ENCODE data around the gene TAC3. TPM values are rescaled to one million over a fixed set of nuclear protein-coding genes. Genes with fewer than 3 reads are reported as not detected.

Gene TAC3
- total RNA-seq, 1 donor from 2014 or later = 0.51 TPM

DNA sequence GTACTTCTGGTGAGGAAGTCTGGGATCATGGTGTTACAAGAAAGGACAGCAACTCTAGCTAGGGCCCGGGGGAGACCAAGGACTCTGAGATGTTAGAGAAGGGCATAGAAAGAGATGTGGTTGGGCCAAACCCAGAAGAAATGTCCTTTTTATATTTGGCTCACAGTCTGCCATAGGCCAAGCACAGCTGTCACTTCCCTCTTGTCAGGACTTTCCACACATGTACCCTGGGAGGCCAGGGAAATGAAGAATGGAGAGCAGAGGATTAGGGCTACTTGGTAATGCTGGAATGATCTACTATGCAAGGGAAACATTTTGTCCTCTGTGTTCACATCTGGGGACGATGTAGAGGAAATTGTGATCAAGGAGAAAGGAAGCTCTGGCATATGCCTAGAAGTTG lies 24.4 kb upstream of the TAC3 start:
- peaks cover 30% of the 10 kb centered on the region for H3K27me3 Mint-ChIP-seq (ENCODE audit: low read depth)
- H3K4me1 Mint-ChIP-seq = no peaks in the 10 kb centered on the region
- TF ChIP-seq, protein P1, sequence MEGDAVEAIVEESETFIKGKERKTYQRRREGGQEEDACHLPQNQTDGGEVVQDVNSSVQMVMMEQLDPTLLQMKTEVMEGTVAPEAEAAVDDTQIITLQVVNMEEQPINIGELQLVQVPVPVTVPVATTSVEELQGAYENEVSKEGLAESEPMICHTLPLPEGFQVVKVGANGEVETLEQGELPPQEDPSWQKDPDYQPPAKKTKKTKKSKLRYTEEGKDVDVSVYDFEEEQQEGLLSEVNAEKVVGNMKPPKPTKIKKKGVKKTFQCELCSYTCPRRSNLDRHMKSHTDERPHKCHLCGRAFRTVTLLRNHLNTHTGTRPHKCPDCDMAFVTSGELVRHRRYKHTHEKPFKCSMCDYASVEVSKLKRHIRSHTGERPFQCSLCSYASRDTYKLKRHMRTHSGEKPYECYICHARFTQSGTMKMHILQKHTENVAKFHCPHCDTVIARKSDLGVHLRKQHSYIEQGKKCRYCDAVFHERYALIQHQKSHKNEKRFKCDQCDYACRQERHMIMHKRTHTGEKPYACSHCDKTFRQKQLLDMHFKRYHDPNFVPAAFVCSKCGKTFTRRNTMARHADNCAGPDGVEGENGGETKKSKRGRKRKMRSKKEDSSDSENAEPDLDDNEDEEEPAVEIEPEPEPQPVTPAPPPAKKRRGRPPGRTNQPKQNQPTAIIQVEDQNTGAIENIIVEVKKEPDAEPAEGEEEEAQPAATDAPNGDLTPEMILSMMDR (conservative IDR thresholded peaks at IDR 0.05) = no peak

DNA sequence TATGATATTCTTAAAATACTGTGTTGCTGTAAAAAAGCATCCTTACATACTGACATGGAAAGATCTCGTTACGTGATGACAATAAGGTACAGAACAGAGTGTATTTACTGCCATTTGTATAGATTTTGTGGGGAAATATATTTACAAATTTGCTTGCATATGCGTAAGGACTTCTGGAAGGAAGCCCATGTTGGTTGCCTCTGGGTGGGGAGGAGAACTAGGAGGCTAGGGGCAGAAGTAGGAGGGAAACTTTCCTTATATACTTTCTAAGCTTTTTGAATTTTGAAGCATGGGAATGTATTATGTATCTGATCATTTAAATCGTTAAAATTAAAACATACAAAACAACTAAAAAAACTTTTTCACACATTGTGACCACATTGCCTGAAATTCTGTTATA lies 23.9 kb upstream of the TAC3 start:
- Mint-ChIP-seq H3K27me3 (ENCODE audit: low read depth) (peaks cover 26% of the 10 kb centered on the region), H3K27ac (ENCODE audit: unreplicated experiment) (no peak overlapping the region), H3K4me3 (no peak overlapping the region), H3K4me1 (no peaks in the 10 kb centered on the region), H3K36me3 (ENCODE audit: low read depth) (no peaks in the 10 kb centered on the region), H3K9me3 (no peaks in the 10 kb centered on the region)
- TF ChIP-seq, protein P1 (conservative IDR thresholded peaks at IDR 0.05) = no peak
- DNase-seq (ENCODE audit: low read depth, low spot score) = no peak

More for the DNA sequence above, 24.4 kb upstream of the TAC3 start:
- DNase-seq (ENCODE audit: low read depth, low spot score) = no peak
- H3K4me3 Mint-ChIP-seq = no peak overlapping the region
- H3K36me3 Mint-ChIP-seq (ENCODE audit: low read depth) = no peaks in the 10 kb centered on the region
- no peaks in the 10 kb centered on the region for H3K9me3 Mint-ChIP-seq
- H3K27ac Mint-ChIP-seq (ENCODE audit: unreplicated experiment) = peak overlapping the region; percentile 17

DNA sequence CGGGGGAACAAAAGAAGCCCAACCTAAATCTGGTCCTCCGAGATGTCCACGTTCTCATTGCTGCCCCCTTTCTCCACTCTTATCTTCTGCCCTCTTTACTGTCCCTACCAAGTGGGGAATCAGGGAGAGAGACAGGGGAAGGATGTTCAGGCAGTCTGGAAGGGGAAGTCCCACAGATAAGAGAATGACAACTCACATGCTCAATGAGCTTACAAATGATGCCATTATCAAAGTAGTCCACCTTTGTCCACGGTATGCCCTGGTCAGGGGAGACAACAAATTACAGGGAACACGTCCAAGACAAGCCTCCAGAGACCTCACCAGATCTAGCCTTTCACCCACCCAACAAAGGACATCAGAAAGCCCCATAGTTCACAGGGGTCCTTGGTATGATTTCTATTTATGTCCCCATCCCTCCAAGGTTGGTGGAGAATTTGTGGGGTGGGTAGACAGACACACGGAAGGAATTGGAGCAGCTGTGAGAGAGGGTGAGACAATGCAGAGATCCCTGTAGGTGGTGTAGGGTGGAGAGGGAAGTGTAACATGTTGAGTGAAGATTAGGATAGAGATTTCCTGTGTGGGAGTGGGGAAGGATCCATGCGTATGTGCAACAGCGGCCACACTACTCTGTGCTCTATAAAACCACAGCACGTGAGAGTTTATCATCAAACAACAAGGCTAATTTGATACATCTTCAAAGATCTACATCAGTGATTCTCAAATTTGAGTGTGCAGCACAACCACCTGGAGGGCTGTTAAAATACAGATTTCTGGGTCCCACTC lies 22.9 kb upstream of the TAC3 start:
- H3K4me3 Mint-ChIP-seq = no peak overlapping the region
- no peak for DNase-seq (ENCODE audit: low read depth, low spot score)
- peaks cover 21% of the 10 kb centered on the region for H3K27me3 Mint-ChIP-seq (ENCODE audit: low read depth)
- no peaks in the 10 kb centered on the region for H3K4me1 Mint-ChIP-seq
- TF ChIP-seq, protein P1 (conservative IDR thresholded peaks at IDR 0.05) = no peak
- no peaks in the 10 kb centered on the region for H3K36me3 Mint-ChIP-seq (ENCODE audit: low read depth)
- H3K27ac Mint-ChIP-seq (ENCODE audit: unreplicated experiment) = no peak overlapping the region
- H3K9me3 Mint-ChIP-seq = no peaks in the 10 kb centered on the region

DNA sequence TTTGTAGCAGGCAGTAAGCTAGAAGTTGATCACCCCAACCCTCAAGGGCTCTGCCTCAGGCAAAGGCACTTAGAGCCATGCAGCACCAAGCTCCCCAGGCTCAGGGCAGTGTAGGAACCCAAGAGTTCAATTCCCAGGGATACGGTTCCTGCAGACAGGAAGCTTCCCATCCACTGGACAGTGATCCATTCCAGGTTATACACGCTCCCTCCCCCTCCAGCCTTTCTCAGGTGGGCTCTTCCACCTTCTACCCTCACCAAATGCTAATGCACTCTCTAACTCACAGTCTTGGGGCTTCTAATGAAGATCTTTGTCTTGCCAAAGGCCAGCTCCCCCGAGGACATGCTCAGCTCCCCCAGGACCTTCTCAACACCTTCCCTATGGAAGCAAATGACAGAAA lies 20.9 kb upstream of the TAC3 start:
- Mint-ChIP-seq H3K4me1 (no peaks in the 10 kb centered on the region), H3K4me3 (no peak overlapping the region), H3K9me3 (no peaks in the 10 kb centered on the region), H3K27ac (ENCODE audit: unreplicated experiment) (no peak overlapping the region), H3K36me3 (ENCODE audit: low read depth) (no peaks in the 10 kb centered on the region), H3K27me3 (ENCODE audit: low read depth) (peaks cover 17% of the 10 kb centered on the region)
- TF ChIP-seq, protein P1 (conservative IDR thresholded peaks at IDR 0.05) = no peak
- no peak for DNase-seq (ENCODE audit: low read depth, low spot score)

DNA sequence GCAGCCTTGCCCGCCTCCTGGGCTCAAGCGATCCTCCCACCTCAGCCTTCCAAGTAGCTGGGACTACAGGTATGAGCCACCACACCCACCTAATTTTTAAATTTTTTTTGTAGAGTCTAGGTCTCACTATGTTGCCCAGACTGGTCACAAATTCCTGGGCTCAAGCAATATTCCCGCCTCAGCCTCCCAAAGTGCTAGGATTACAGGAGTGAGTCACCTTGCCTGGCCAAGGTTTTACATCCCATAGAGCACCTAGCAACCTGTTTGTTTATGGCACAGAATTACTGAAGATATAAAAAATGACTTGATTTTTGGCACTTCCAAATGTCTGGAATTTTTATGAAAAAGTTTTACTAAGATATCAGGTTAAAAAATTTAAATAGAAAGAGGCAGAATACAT lies 17.1 kb upstream of the TAC3 start:
- peaks cover 5% of the 10 kb centered on the region for H3K27me3 Mint-ChIP-seq (ENCODE audit: low read depth)
- H3K4me3 Mint-ChIP-seq = no peak overlapping the region
- H3K36me3 Mint-ChIP-seq (ENCODE audit: low read depth) = no peaks in the 10 kb centered on the region
- peaks cover 18% of the 10 kb centered on the region for H3K4me1 Mint-ChIP-seq
- TF ChIP-seq, protein P1 (conservative IDR thresholded peaks at IDR 0.05) = no peak
- no peaks in the 10 kb centered on the region for H3K9me3 Mint-ChIP-seq
- no peak overlapping the region for H3K27ac Mint-ChIP-seq (ENCODE audit: unreplicated experiment)
- no peak for DNase-seq (ENCODE audit: low read depth, low spot score)

All from neural crest cell (in vitro differentiated cells).